Gastroesophageal sphincter (tissue), 4 donors: ENCODE data around the gene CLSTN3. TPM values are rescaled to one million over a fixed set of nuclear protein-coding genes. Genes with fewer than 3 reads are reported as not detected.

Experiments
- ATAC-seq: fragments of 150-250 bp; one replicate; pipeline ENCODE4 v1.9.1; 2016; ENCODE audit warnings: mild to moderate bottlenecking, moderate library complexity
- H3K27ac ChIP-seq, 4 donors: fragments of 200-600 bp; sonication (generic) in 3 of 4; 1 replicate in 3 of 4; 2 replicates in 1 of 4; pipeline ENCODE4 v1.5.1; 2016 to 2019
- H3K27me3 ChIP-seq: fragments of 200-600 bp; sonication (generic); one replicate; pipeline ENCODE4 v1.5.1; 2019
- H3K36me3 ChIP-seq, 2 donors: fragments of 200-600 bp; sonication (generic); one replicate each; pipeline ENCODE4 v1.5.1; 2019; ENCODE audit warnings: control low read depth in 1 of 2
- H3K4me1 ChIP-seq, 3 donors: fragments of 200-600 bp; sonication (generic); 1 replicate in 2 of 3; 2 replicates in 1 of 3; pipeline ENCODE4 v1.5.1; 2016 to 2019; ENCODE audit warnings: control low read depth in 2 of 3
- H3K4me3 ChIP-seq, 2 donors: fragments of 200-600 bp; sonication (generic); one replicate each; pipeline ENCODE4 v1.5.1; 2019; ENCODE audit warnings: mild to moderate bottlenecking in 1 of 2, moderate library complexity in 1 of 2
- H3K9me3 ChIP-seq, 3 donors: fragments of 200-600 bp; sonication (generic); one replicate each; pipeline ENCODE4 v1.5.1; 2017 to 2019; ENCODE audit warnings: control low read depth in 2 of 3
- CTCF ChIP-seq, 4 experiments: fragments of 200-600 bp in 2 of 4; fragments of 450-650 bp in 2 of 4; sonication (generic) in 1 of 4; IDR thresholded peaks; one replicate each; pipeline ENCODE4 v1.5.1; 2017 to 2019; ENCODE audit warnings: antibody characterized with exemption in 4 of 4, mild to moderate bottlenecking in 2 of 4, moderate library complexity in 2 of 4
- EP300 ChIP-seq: sonication (generic); formaldehyde crosslinking; IDR thresholded peaks from one replicate; pipeline ENCODE4 v1.6.1; 2017; ENCODE audit warnings: antibody characterized with exemption, mild to moderate bottlenecking
- POLR2A ChIP-seq, 2 donors: fragments of 450-650 bp; IDR thresholded peaks; one replicate each; pipeline ENCODE4 v1.6.1; 2017; ENCODE audit warnings: antibody characterized with exemption in 2 of 2, mild to moderate bottlenecking in 2 of 2, moderate library complexity in 1 of 2
- POLR2AphosphoS5 ChIP-seq: sonication (generic); formaldehyde crosslinking; IDR thresholded peaks from one replicate; pipeline ENCODE4 v1.6.1; 2017; ENCODE audit warnings: antibody characterized with exemption
- WGBS, 2 donors: methylation state at CpG; one replicate each; pipeline ENCODE4 v1.1.5; 2018; ENCODE audit warnings: low coverage in 1 of 2; 5-methylcytosine and 5-hydroxymethylcytosine counted together
- total RNA-seq, 4 donors: library from RNA; depleted of rRNA; stranded (reverse); fragments of >200 nt; gene quantifications; one replicate each; pipeline ENCODE4 v1.1.0, GENCODE V29; 2016

CLSTN3 gene
- total RNA-seq, 4 donors from 2014 or later: 13.9 to 34.3 (median 17.4) TPM

GRCh38 chr12:7117670-7118069 lies 12.5 kb upstream of the CLSTN3 start:
- Histone ChIP-seq H3K36me3 (peaks cover 0 to 39% of the 10 kb centered on the region in 2 donors), H3K27me3 (no peaks in the 10 kb centered on the region), H3K4me1 (peaks cover 0 to 15% (median 7%) of the 10 kb centered on the region in 3 donors), H3K27ac (no peak overlapping the region), H3K9me3 (no peaks in the 10 kb centered on the region), H3K4me3 (no peak overlapping the region)
- ATAC-seq: no peak
- WGBS, 2 donors: 87 to 95% methylated on average over 3 of the region's 3 CpGs
- TF ChIP-seq POLR2AphosphoS5: no peak
- no peak for TF ChIP-seq CTCF (IDR thresholded peaks at IDR 0.05)
- no peak for TF ChIP-seq EP300
- no peak for TF ChIP-seq POLR2A (IDR thresholded peaks at IDR 0.05)

DNA sequence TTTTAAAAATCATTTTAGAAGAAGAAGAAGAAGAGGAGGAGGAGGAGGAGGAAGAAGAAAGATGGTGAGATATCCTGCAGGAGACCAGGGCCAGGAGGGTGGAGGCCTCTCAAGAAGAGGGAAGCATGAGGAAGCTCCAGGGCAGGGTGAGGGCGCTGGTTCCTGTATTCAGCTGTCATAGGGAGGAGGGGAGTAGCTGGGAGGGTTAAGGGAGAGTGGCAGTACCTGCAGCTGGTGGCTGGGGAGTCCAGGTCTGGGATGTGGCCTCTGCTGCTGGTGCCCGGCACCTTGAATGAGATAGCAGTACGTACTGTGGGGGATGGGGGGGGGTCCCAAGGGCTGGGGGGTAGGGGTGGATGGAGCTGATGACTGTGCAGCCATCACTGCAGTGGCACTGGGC lies 11.3 kb upstream of the CLSTN3 start:
- peaks cover 0 to 4% (median 2%) of the 10 kb centered on the region in 3 donors for H3K4me1 ChIP-seq
- no peaks in the 10 kb centered on the region for H3K27me3 ChIP-seq
- no peak for TF ChIP-seq CTCF (IDR thresholded peaks at IDR 0.05)
- no peak for TF ChIP-seq EP300
- no peak for TF ChIP-seq POLR2A (IDR thresholded peaks at IDR 0.05)
- TF ChIP-seq POLR2AphosphoS5: no peak
- no peaks in the 10 kb centered on the region for H3K9me3 ChIP-seq
- no peak overlapping the region for H3K4me3 ChIP-seq
- H3K27ac ChIP-seq: no peak overlapping the region
- no peak for ATAC-seq
- WGBS, 2 donors: 23 to 58% methylated on average over 1 of the region's 3 CpGs
- H3K36me3 ChIP-seq: peaks cover 0 to 39% of the 10 kb centered on the region in 2 donors

DNA sequence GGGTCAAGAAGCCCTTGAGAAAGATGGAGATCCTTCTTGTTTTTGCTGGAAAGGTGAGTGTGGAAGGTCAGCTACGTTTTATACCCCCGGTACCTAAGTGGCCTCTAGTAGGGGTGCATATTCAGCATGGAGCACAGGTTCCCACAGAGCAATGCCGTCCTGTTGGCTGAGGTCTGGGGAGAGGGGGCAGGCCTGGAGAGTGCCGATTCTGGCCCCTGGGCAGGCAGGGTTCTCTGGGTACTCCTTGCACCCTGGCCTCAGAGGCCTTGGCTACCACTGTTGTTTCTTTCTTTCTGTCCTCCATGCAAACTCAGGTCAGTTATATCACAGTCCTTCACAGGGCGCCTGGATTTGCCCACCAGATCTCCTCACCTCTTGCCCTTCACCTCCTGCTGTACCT lies 10.0 kb upstream of the CLSTN3 start:
- Histone ChIP-seq H3K27ac (no peak overlapping the region), H3K4me1 (peaks cover 0 to 4% (median 2%) of the 10 kb centered on the region in 3 donors), H3K4me3 (no peak overlapping the region), H3K27me3 (no peaks in the 10 kb centered on the region), H3K9me3 (no peaks in the 10 kb centered on the region), H3K36me3 (peaks cover 0 to 32% of the 10 kb centered on the region in 2 donors)
- ATAC-seq: no peak
- TF ChIP-seq POLR2A (IDR thresholded peaks at IDR 0.05) (no peak), POLR2AphosphoS5 (no peak), EP300 (no peak)
- 100% methylated on average over 1 of the region's 5 CpGs; no CpG with 5 or more reads in 1 of the 2 donors for WGBS, 2 donors

DNA sequence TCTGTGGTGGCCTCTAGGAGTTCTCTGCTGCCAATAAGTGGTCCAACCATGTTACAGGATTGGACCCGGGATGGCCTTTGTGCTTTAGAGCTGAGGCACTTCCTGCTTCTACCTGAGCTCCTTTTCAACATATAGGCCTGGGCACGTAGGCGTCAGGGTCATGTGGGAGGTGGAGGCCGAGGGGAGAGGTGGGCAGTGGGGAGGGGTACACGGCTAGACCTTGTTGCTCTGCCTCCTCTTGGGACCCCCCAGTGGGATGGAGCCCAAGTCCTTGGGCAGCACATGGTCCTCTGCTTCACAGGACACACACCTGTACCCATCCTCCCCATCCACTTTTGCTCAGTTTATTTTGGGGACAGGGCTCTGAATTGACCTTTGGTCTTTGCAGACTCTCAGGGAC lies 8.8 kb upstream of the CLSTN3 start:
- Histone ChIP-seq H3K27ac (no peak overlapping the region), H3K9me3 (no peaks in the 10 kb centered on the region), H3K4me1 (peaks cover 0 to 4% (median 2%) of the 10 kb centered on the region in 3 donors), H3K4me3 (no peak overlapping the region), H3K36me3 (peaks cover 0 to 21% of the 10 kb centered on the region in 2 donors), H3K27me3 (no peaks in the 10 kb centered on the region)
- TF ChIP-seq POLR2A (IDR thresholded peaks at IDR 0.05) (no peak), CTCF (IDR thresholded peaks at IDR 0.05) (no peak), POLR2AphosphoS5 (no peak), EP300 (no peak)
- no peak for ATAC-seq
- WGBS, 2 donors: 87% methylated on average over 3 of the region's 5 CpGs; no CpG with 5 or more reads in 1 of the 2 donors

GRCh38 chr12:7122811-7123769 lies 7.1 kb upstream of the CLSTN3 start:
- ATAC-seq: no peak
- H3K36me3 ChIP-seq: peaks cover 0 to 3% of the 10 kb centered on the region in 2 donors
- 50 to 86% methylated on average over 1 to 6 of the region's 7 CpGs for WGBS, 2 donors
- no peaks in the 10 kb centered on the region for H3K9me3 ChIP-seq
- TF ChIP-seq EP300: no peak
- no peak for TF ChIP-seq POLR2AphosphoS5
- no peak for TF ChIP-seq CTCF (IDR thresholded peaks at IDR 0.05)
- TF ChIP-seq POLR2A (IDR thresholded peaks at IDR 0.05): no peak
- H3K4me3 ChIP-seq: no peak overlapping the region
- no peak overlapping the region for H3K27ac ChIP-seq
- no peaks in the 10 kb centered on the region for H3K27me3 ChIP-seq
- H3K4me1 ChIP-seq: peaks cover 0 to 4% (median 2%) of the 10 kb centered on the region in 3 donors
